IMR-90 (cell line): ENCODE results near the gene STYXL1. TPM values are rescaled to one million over a fixed set of nuclear protein-coding genes. Genes with fewer than 3 reads are reported as not detected.

Source experiments
- ATAC-seq: fragments of 200-7000 bp; cut with Tn5 transposase; 2 replicates; pipeline ENCODE4 v1.9.1; 2020; ENCODE audit warnings: low read depth, mild to moderate bottlenecking, moderate library complexity
- BruUV-seq: library from RNA; stranded (reverse); fragments of 400-500 nt; replicated peaks from 2 replicates; lab custom pipeline; 2021; lab: Mats Ljungman, UMichigan
- CTCF ChIA-PET: fragments of 300-600 bp; formaldehyde crosslinking; extraction: SDS; loops from one replicate; lab custom pipeline; 2021; ENCODE audit warnings: antibody characterized with exemption; lab: Yijun Ruan, JAX
- POLR2A ChIA-PET: fragments of 300-600 bp; sonication (Branson Sonifier 250); formaldehyde crosslinking; loops from one replicate; lab custom pipeline; 2022; ENCODE audit warnings: antibody characterized with exemption; ENCODE audit not compliant: unreplicated experiment; lab: Charles Lee
- DNase-seq: peaks from one replicate; pipeline ENCODE4 v3.0.0; 2013
- H2AFZ ChIP-seq: replicated peaks from 2 replicates; pipeline ENCODE3; 2013; ENCODE audit warnings: low read length, mild to moderate bottlenecking; ENCODE audit not compliant: poor library complexity
- H2AK5ac ChIP-seq: 2 replicates; pipeline ENCODE4 v1.6.1; 2013; ENCODE audit warnings: low read depth, low read length, inconsistent platforms
- H2AK9ac ChIP-seq: replicated peaks from 2 replicates; pipeline ENCODE3; 2013; ENCODE audit warnings: mild to moderate bottlenecking, low read depth, low read length, moderate library complexity; ENCODE audit not compliant: poor library complexity
- H2BK120ac ChIP-seq: 2 replicates; pipeline ENCODE4 v1.6.1; 2013; ENCODE audit warnings: low read depth, low read length, inconsistent platforms
- H2BK15ac ChIP-seq: 3 replicates; pipeline ENCODE4 v1.6.1; 2013; ENCODE audit warnings: low read depth, low read length, inconsistent platforms
- H2BK20ac ChIP-seq: 2 replicates; pipeline ENCODE4 v1.6.1; 2013; ENCODE audit warnings: low read depth, mild to moderate bottlenecking, inconsistent platforms, low read length, moderate library complexity
- H2BK5ac ChIP-seq: 2 replicates; pipeline ENCODE4 v1.6.1; 2013; ENCODE audit warnings: mild to moderate bottlenecking, low read depth, low read length, inconsistent platforms; ENCODE audit not compliant: poor library complexity, severe bottlenecking
- H3K14ac ChIP-seq: replicated peaks from 2 replicates; pipeline ENCODE4 v1.6.1; 2013; ENCODE audit warnings: low read depth, low read length, inconsistent platforms
- H3K18ac ChIP-seq: 2 replicates; pipeline ENCODE4 v1.6.1; 2013; ENCODE audit warnings: low read depth, low read length, control low read depth
- H3K23ac ChIP-seq: 2 replicates; pipeline ENCODE4 v1.6.1; 2013; ENCODE audit warnings: low read depth, low read length, inconsistent platforms
- H3K27ac ChIP-seq: 2 replicates; pipeline ENCODE4 v1.5.1; 2013; ENCODE audit warnings: mild to moderate bottlenecking, control low read depth, low read length; ENCODE audit not compliant: insufficient read depth
- H3K27me3 ChIP-seq: 2 replicates; pipeline ENCODE4 v1.6.1; 2013; ENCODE audit warnings: low read length; ENCODE audit not compliant: control insufficient read depth, insufficient read depth
- H3K36me3 ChIP-seq: 2 replicates; pipeline ENCODE4 v1.6.1; 2013; ENCODE audit warnings: low read length, mixed read lengths; ENCODE audit not compliant: control insufficient read depth, insufficient read depth
- H3K4ac ChIP-seq: 2 replicates; pipeline ENCODE4 v1.6.1; 2013; ENCODE audit warnings: low read depth, low read length, inconsistent platforms
- H3K4me1 ChIP-seq: 2 replicates; pipeline ENCODE4 v1.6.1; 2013; ENCODE audit warnings: low read length, mixed read lengths; ENCODE audit not compliant: control insufficient read depth, insufficient read depth
- H3K4me2 ChIP-seq: 2 replicates; pipeline ENCODE4 v1.6.1; 2013; ENCODE audit warnings: low read depth, mild to moderate bottlenecking, control low read depth, low read length, moderate library complexity
- H3K4me3 ChIP-seq: 2 replicates; pipeline ENCODE4 v1.5.1; 2013; ENCODE audit warnings: low read depth, mild to moderate bottlenecking, control low read depth, low read length, moderate library complexity; ENCODE audit not compliant: insufficient read depth
- H3K56ac ChIP-seq: 2 replicates; pipeline ENCODE4 v1.6.1; 2013; ENCODE audit warnings: low read length, inconsistent platforms; ENCODE audit not compliant: insufficient read depth; ENCODE audit errors: extremely low read depth
- H3K79me1 ChIP-seq, 2 experiments: 2 replicates each; pipeline ENCODE4 v1.6.1; 2013; ENCODE audit warnings: low read length in 2 of 2, inconsistent platforms in 1 of 2, low read depth in 1 of 2
- H3K9ac ChIP-seq: 2 replicates; pipeline ENCODE4 v1.6.1; 2013; ENCODE audit warnings: low read depth, low read length, control low read depth
- H3K9me1 ChIP-seq: 2 replicates; pipeline ENCODE4 v1.6.1; 2013; ENCODE audit warnings: low read length, inconsistent platforms; ENCODE audit not compliant: insufficient read depth
- H3K9me3 ChIP-seq: 2 replicates; pipeline ENCODE4 v1.6.1; 2013; ENCODE audit warnings: low read length; ENCODE audit not compliant: control insufficient read depth, insufficient read depth
- H4K20me1 ChIP-seq: 2 replicates; pipeline ENCODE4 v1.6.1; 2013; ENCODE audit warnings: low read length, inconsistent platforms; ENCODE audit not compliant: insufficient read depth
- H4K5ac ChIP-seq: 2 replicates; pipeline ENCODE4 v1.6.1; 2013; ENCODE audit warnings: mild to moderate bottlenecking, low read depth, low read length, control low read depth
- H4K8ac ChIP-seq, 2 experiments: 2 replicates each; pipeline ENCODE4 v1.6.1; 2013; ENCODE audit warnings: low read depth in 2 of 2, low read length in 2 of 2, control low read depth in 1 of 2, inconsistent platforms in 1 of 2
- H4K91ac ChIP-seq: 2 replicates; pipeline ENCODE4 v1.6.1; 2013; ENCODE audit warnings: low read depth, low read length, inconsistent platforms; ENCODE audit not compliant: insufficient read depth
- BHLHE40 ChIP-seq: fragments of 150-350 bp; IDR thresholded peaks from 2 replicates; pipeline ENCODE4 v1.6.1; 2016; ENCODE audit warnings: mild to moderate bottlenecking, low read depth, low read length
- CEBPB ChIP-seq: IDR thresholded peaks from 2 replicates; pipeline ENCODE4 v1.6.1; 2012; ENCODE audit warnings: low read depth, low read length, improper control_type of control experiment
- CHD1 ChIP-seq: IDR thresholded peaks from 2 replicates; pipeline ENCODE4 v1.6.1; 2012; ENCODE audit warnings: low read depth, low read length, improper control_type of control experiment
- CTCF ChIP-seq: conservative IDR thresholded peaks from 2 replicates; pipeline ENCODE4 v1.5.1; 2012; ENCODE audit warnings: mild to moderate bottlenecking, low read depth, low read length, improper control_type of control experiment
- ELK1 ChIP-seq: fragments of 150-350 bp; IDR thresholded peaks from 2 replicates; pipeline ENCODE4 v1.6.1; 2016; ENCODE audit warnings: low read depth, mild to moderate bottlenecking, low read length, moderate library complexity, borderline replicate concordance
- MAFK ChIP-seq: IDR thresholded peaks from 2 replicates; pipeline ENCODE4 v1.6.1; 2012; ENCODE audit warnings: low read depth, low read length, improper control_type of control experiment
- MAZ ChIP-seq: IDR thresholded peaks from 2 replicates; pipeline ENCODE4 v1.6.1; 2012; ENCODE audit warnings: low read depth, mild to moderate bottlenecking, low read length, improper control_type of control experiment, moderate library complexity, borderline replicate concordance
- MXI1 ChIP-seq: IDR thresholded peaks from 2 replicates; pipeline ENCODE4 v1.6.1; 2012; ENCODE audit warnings: low read depth, mild to moderate bottlenecking, low read length, moderate library complexity, borderline replicate concordance
- NFE2L2 ChIP-seq: fragments of 150-350 bp; IDR thresholded peaks from 2 replicates; pipeline ENCODE4 v1.6.1; 2016; ENCODE audit warnings: low read depth, mild to moderate bottlenecking, low read length
- POLR2A ChIP-seq: IDR thresholded peaks from 2 replicates; pipeline ENCODE4 v1.6.1; 2012; ENCODE audit warnings: mild to moderate bottlenecking, low read depth, low read length
- RAD21 ChIP-seq: IDR thresholded peaks from 2 replicates; pipeline ENCODE4 v1.6.1; 2012; ENCODE audit warnings: low read length, improper control_type of control experiment
- RCOR1 ChIP-seq: IDR thresholded peaks from 2 replicates; pipeline ENCODE4 v1.6.1; 2012; ENCODE audit warnings: mild to moderate bottlenecking, low read length, improper control_type of control experiment; ENCODE audit not compliant: insufficient replicate concordance
- RFX5 ChIP-seq: IDR thresholded peaks from 2 replicates; pipeline ENCODE4 v1.8.0; 2012; ENCODE audit warnings: low read depth, mild to moderate bottlenecking, low read length, moderate library complexity
- SMC3 ChIP-seq: fragments of 150-350 bp; IDR thresholded peaks from 2 replicates; pipeline ENCODE4 v1.6.1; 2016; ENCODE audit warnings: low read depth, mild to moderate bottlenecking, antibody characterized with exemption, low read length, moderate library complexity
- USF2 ChIP-seq: fragments of 150-350 bp; IDR thresholded peaks from 2 replicates; pipeline ENCODE4 v1.6.1; 2017; ENCODE audit warnings: mild to moderate bottlenecking, antibody characterized with exemption, low read length, low read depth
- WGBS, 2 experiments: methylation state at CpG; one replicate each; pipeline versions ENCODE4 v1.1.5 to v1.1.7; 2013; ENCODE audit warnings: missing lambda C conversion rate in 2 of 2; ENCODE audit not compliant: insufficient read length in 1 of 2; ENCODE audit errors: extremely low coverage in 2 of 2; 5-methylcytosine and 5-hydroxymethylcytosine counted together
- dilution Hi-C: fragments of 300-500 bp; cut with HindIII; formaldehyde crosslinking; loops from one replicate; pipeline ENCODE4 v1.14.3; 2018; ENCODE audit warnings: low sequenced_read_pairs; ENCODE audit not compliant: unreplicated experiment
- in situ Hi-C: fragments of 300-500 bp; cut with MboI; formaldehyde crosslinking; loops from 3 replicates; pipeline ENCODE4 v1.14.3; 2019; ENCODE audit warnings: low sequenced_read_pairs, inconsistent platforms, mixed read lengths
- intact Hi-C: fragments of 100-400 bp; cut with micrococcal nuclease; formaldehyde crosslinking; loops from 2 replicates; pipeline ENCODE4 v1.10.0; 2022
- polyA plus RNA-seq, 3 experiments: library from polyadenylated mRNA; depleted of rRNA; stranded (reverse); fragments of >200 nt; gene quantifications; 2 replicates each; pipeline ENCODE4 v1.2.3, GENCODE V29; 2012; ENCODE audit warnings: low replicate concordance in 1 of 3
- total RNA-seq: library from RNA; depleted of rRNA; stranded (reverse); fragments of >200 nt; gene quantifications from 2 replicates; pipeline ENCODE4 v1.2.3, GENCODE V29; 2012

STYXL1 gene
- total and polyA plus RNA-seq, 2 of the 4 experiments (the other 2 are of a cell fraction), result 66.1 to 73.8 TPM

GRCh38 chr7:76037310-76037709 is 10.5 kb downstream of the STYXL1 start:
- Histone ChIP-seq H3K27me3 (no peaks in the 10 kb centered on the region), H3K4me2 (no peak overlapping the region), H2BK20ac (peak overlapping the region; percentile 55; the same call in 1 of the 2 replicates), H3K23ac (peak overlapping the region; percentile 11; the same call in 1 of the 2 replicates), H2BK15ac (peak overlapping the region; percentile 82; the same call in 2 of the 3 replicates), H3K4me3 (no peak overlapping the region), H3K27ac (peak overlapping the region; percentile 28), H3K4ac (peak overlapping the region; percentile 84), H3K9me3 (no peaks in the 10 kb centered on the region), H3K14ac (peak overlapping the region; percentile 89; the same call in 1 of the 2 replicates), H3K4me1 (peaks cover 6% of the 10 kb centered on the region), H4K5ac (no peak overlapping the region), H2AK9ac (peak overlapping the region; percentile 93), H3K18ac (peak overlapping the region; percentile 12; the same call in 1 of the 2 replicates), H2AK5ac (peak overlapping the region; percentile 93), H3K56ac (no peak overlapping the region), H4K91ac (peak overlapping the region; percentile 92), H4K8ac (peak overlapping the region in 1 of 2 experiments; percentile 53; a peak in 1 of 4 replicates), H3K79me1 (peaks cover 13 to 59% of the 10 kb centered on the region in 2 experiments), H3K36me3 (peaks cover 8% of the 10 kb centered on the region), H2AFZ (peak overlapping the region; percentile 71), H2BK120ac (peak overlapping the region; percentile 63; the same call in 1 of the 2 replicates), H4K20me1 (peaks cover 10% of the 10 kb centered on the region), H3K9me1 (peaks cover 23% of the 10 kb centered on the region), H2BK5ac (peak overlapping the region; percentile 69), H3K9ac (no peak overlapping the region)
- dilution Hi-C loops, result no loop called here
- WGBS, 2 experiments, result no CpG with 5 or more reads among the region's 5 CpGs
- intact Hi-C loops, result no loop called here
- no TSS peak for BruUV-seq
- DNase-seq, result peak; percentile 92
- in situ Hi-C loops, result loop anchor here (25.0 kb wide), 1 partner anchor 500 kb away; no protein-coding TSS in a partner anchor
- ChIA-PET CTCF (interaction anchor here (1.4 kb wide), 1 partner anchor 11 kb away, joined by 14 read pairs; the partner anchor contains the start of genes MDH2 and STYXL1), POLR2A (interaction anchor here (0.6 kb wide), 1 partner anchor 48 kb away, joined by 12 read pairs; no protein-coding TSS in a partner anchor)
- peak; percentile 95 for ATAC-seq
- TF ChIP-seq CHD1, result no peak
- no peak for TF ChIP-seq POLR2A
- no peak for TF ChIP-seq CEBPB
- TF ChIP-seq RAD21, result no peak
- peak; percentile 87 for TF ChIP-seq BHLHE40
- no peak for TF ChIP-seq MAFK
- TF ChIP-seq RFX5, result no peak
- no peak for TF ChIP-seq CTCF
- no peak for TF ChIP-seq MAZ
- TF ChIP-seq USF2, result peak; percentile 81
- TF ChIP-seq MXI1, result peak; percentile 75; the same call in 1 of the 2 replicates
- peak; percentile 34; the same call in 1 of the 2 replicates for TF ChIP-seq NFE2L2
- TF ChIP-seq ELK1, result no peak
- TF ChIP-seq RCOR1, result no peak
- TF ChIP-seq SMC3, result no peak
